Osteoblast (primary cell): ENCODE results near the gene SLK. TPM values are rescaled to one million over a fixed set of nuclear protein-coding genes. Genes with fewer than 3 reads are reported as not detected.
A peak's percentile ranks its signal among the peaks of the same experiment; 100 is the strongest.

Experiments
- DNase-seq: peaks from one replicate; pipeline ENCODE4 v3.0.0; 2011; ENCODE audit warnings: low spot score, mixed read lengths; ENCODE audit not compliant: insufficient read length; ENCODE audit errors: missing footprints
- H2AFZ ChIP-seq: 2 replicates; pipeline ENCODE4 v1.6.0; 2011; ENCODE audit warnings: mild to moderate bottlenecking, low read length
- H3K27ac ChIP-seq: 2 replicates; pipeline ENCODE4 v1.5.1; 2011; ENCODE audit warnings: mild to moderate bottlenecking, low read depth, low read length, moderate library complexity
- H3K27me3 ChIP-seq: 2 replicates; pipeline ENCODE4 v1.6.0; 2012; ENCODE audit warnings: mild to moderate bottlenecking, control low read depth, inconsistent platforms, low read length, moderate library complexity; ENCODE audit not compliant: insufficient read depth
- H3K36me3 ChIP-seq: 2 replicates; pipeline ENCODE4 v1.5.1; 2011; ENCODE audit warnings: mild to moderate bottlenecking, low read length, control low read depth, moderate library complexity; ENCODE audit not compliant: insufficient read depth
- H3K4me1 ChIP-seq: 2 replicates; pipeline ENCODE4 v1.5.1; 2011; ENCODE audit warnings: mild to moderate bottlenecking, low read length, control low read depth, moderate library complexity; ENCODE audit not compliant: insufficient read depth
- H3K4me2 ChIP-seq: 2 replicates; pipeline ENCODE4 v1.6.0; 2011; ENCODE audit warnings: mild to moderate bottlenecking, low read length; ENCODE audit not compliant: insufficient read depth
- H3K4me3 ChIP-seq: fragments of 200-600 bp; sonication (generic); 3 replicates; pipeline ENCODE4 v1.5.1; 2012; ENCODE audit warnings: mild to moderate bottlenecking, low read length, inconsistent platforms; ENCODE audit not compliant: insufficient read depth
- H3K79me2 ChIP-seq: 2 replicates; pipeline ENCODE4 v1.6.0; 2012; ENCODE audit warnings: mild to moderate bottlenecking, low read length, control low read depth, inconsistent platforms; ENCODE audit not compliant: insufficient read depth
- H3K9me3 ChIP-seq: 2 replicates; pipeline ENCODE4 v1.5.1; 2011; ENCODE audit warnings: low read depth, low read length, control low read depth
- H4K20me1 ChIP-seq: 2 replicates; pipeline ENCODE4 v1.6.0; 2012; ENCODE audit warnings: mild to moderate bottlenecking, low read length, control low read depth; ENCODE audit not compliant: insufficient read depth
- CTCF ChIP-seq: IDR thresholded peaks from 2 replicates; pipeline ENCODE4 v1.5.1; 2011; ENCODE audit warnings: mild to moderate bottlenecking, low read depth, low read length, moderate library complexity; ENCODE audit errors: extremely low read depth
- total RNA-seq: library from RNA; depleted of rRNA; stranded (reverse); fragments of >200 nt; gene quantifications from 2 replicates; pipeline ENCODE4 v1.2.3, GENCODE V29; 2012

Gene SLK
- total RNA-seq, 1 donor = 48.1 TPM

GRCh38 chr10:103919648-103920025 lies 47.3 kb upstream of the SLK start:
- Histone ChIP-seq H4K20me1 (no peaks in the 10 kb centered on the region), H3K27ac (no peak overlapping the region), H3K9me3 (no peaks in the 10 kb centered on the region), H3K4me3 (no peak overlapping the region), H2AFZ (peak overlapping the region; percentile 63), H3K4me1 (peaks cover 30% of the 10 kb centered on the region), H3K36me3 (no peaks in the 10 kb centered on the region), H3K27me3 (no peaks in the 10 kb centered on the region), H3K79me2 (peaks cover 27% of the 10 kb centered on the region), H3K4me2 (no peak overlapping the region)
- TF ChIP-seq CTCF = no peak
- no peak for DNase-seq

- peak overlapping the region; percentile 94 for H2AFZ ChIP-seq
Observed at GRCh38 chr10:103921248-103921647, 45.7 kb upstream of the SLK start.

GRCh38 chr10:103921750-103922195 lies 45.2 kb upstream of the SLK start:
- peak; percentile 58 for DNase-seq
- H3K4me3 ChIP-seq = no peak overlapping the region
- H3K27ac ChIP-seq = no peak overlapping the region
- TF ChIP-seq CTCF = no peak
- no peaks in the 10 kb centered on the region for H4K20me1 ChIP-seq
- no peaks in the 10 kb centered on the region for H3K27me3 ChIP-seq
- peaks cover 10% of the 10 kb centered on the region for H3K79me2 ChIP-seq
- H3K36me3 ChIP-seq = no peaks in the 10 kb centered on the region
- H3K4me1 ChIP-seq = peaks cover 15% of the 10 kb centered on the region
- H2AFZ ChIP-seq = peak overlapping the region; percentile 94
- H3K4me2 ChIP-seq = no peak overlapping the region
- no peaks in the 10 kb centered on the region for H3K9me3 ChIP-seq

More at GRCh38 chr10:103921248-103921647, 45.7 kb upstream of the SLK start:
- DNase-seq = no peak
- no peaks in the 10 kb centered on the region for H4K20me1 ChIP-seq
- H3K9me3 ChIP-seq = no peaks in the 10 kb centered on the region
- no peaks in the 10 kb centered on the region for H3K27me3 ChIP-seq
- H3K4me1 ChIP-seq = peaks cover 20% of the 10 kb centered on the region
- H3K36me3 ChIP-seq = no peaks in the 10 kb centered on the region
- no peak overlapping the region for H3K27ac ChIP-seq
- H3K4me2 ChIP-seq = no peak overlapping the region
- no peak for TF ChIP-seq CTCF
- no peak overlapping the region for H3K4me3 ChIP-seq
- H3K79me2 ChIP-seq = peaks cover 11% of the 10 kb centered on the region

- peaks cover 2% of the 10 kb centered on the region for H3K79me2 ChIP-seq
- no peak overlapping the region for H3K4me2 ChIP-seq
- H3K27me3 ChIP-seq = no peaks in the 10 kb centered on the region
- H3K36me3 ChIP-seq = no peaks in the 10 kb centered on the region
- peaks cover 8% of the 10 kb centered on the region for H3K4me1 ChIP-seq
- TF ChIP-seq CTCF = no peak
- no peaks in the 10 kb centered on the region for H3K9me3 ChIP-seq
- no peak for DNase-seq
- H3K4me3 ChIP-seq = no peak overlapping the region
- no peak overlapping the region for H3K27ac ChIP-seq
- H2AFZ ChIP-seq = peak overlapping the region; percentile 6
- H4K20me1 ChIP-seq = no peaks in the 10 kb centered on the region
Observed at GRCh38 chr10:103922659-103923058, 44.3 kb upstream of the SLK start.
